Measurements from ENCODE around the gene TRUB2. TPM values are rescaled to one million over a fixed set of nuclear protein-coding genes. Genes with fewer than 3 reads are reported as not detected.

TRUB2 gene
- total and polyA plus RNA-seq, 2 of the 13 experiments (the other 11 are each of a cell fraction or from before 2014, with no cell fraction given) = 22.3 to 41.2 TPM

DNA sequence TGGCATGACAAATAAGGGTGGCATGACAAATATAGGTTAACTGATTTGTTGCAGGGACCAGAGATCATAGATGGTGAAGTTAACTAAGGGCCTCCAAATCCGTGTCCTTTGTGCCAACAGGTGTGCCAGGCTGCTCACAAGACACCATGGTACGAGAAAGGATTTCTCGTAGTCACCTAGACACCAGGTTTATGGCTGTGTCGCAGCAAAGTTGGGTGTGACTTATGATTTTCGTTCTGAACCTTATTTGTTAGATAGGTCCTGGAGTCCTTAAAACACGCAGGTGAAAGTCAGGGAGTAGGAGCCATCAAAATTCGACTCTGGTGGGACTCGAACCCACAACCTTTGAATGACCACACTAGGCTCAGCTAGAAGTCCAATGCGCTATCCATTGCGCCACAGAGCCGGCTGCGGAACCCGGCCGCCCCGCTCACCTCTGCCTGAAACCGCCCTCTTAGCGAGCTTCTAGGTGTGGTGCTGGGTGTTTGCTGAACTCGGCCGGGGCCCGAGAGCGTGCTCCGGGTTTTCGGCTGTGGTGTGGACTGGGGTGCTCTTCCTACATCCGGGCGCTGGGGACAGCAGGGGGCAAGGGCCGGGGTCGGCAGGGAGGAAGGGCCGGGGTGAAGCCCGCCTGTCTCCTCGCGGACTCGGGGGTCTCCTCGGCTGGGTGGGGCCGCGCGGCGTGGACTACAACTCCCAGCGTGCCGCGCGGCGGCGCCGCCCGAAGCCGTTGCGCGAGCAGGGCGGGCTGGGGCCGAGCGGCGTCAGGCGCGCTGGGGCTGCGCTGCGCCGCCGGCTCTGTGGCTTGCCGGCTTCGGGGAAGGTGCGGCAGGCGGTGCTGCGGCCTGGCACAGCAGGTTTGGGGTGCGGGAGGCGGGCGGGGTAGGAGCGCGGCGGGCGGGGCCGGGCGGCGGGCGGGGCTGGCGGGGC lies 17.8 kb upstream of the TRUB2 start, which contains the start of gene SLC27A4:
Gene SLC27A4, plus strand, starts transcription at position 767 of the 930 bp plus-strand sequence. CDS start 2,606 bp downstream, outside the sequence.
- BruUV-seq (replicated peaks) = no TSS peak
- H3K4me1 ChIP-seq (ENCODE audit: insufficient read depth, low read length) = peaks cover 19% of the 10 kb centered on the region
- FAIRE-seq = peak; percentile 81
- no peaks in the 10 kb centered on the region for H3K27me3 ChIP-seq (ENCODE audit: control insufficient read depth in 1 of 2, insufficient read depth in 2 of 2, low read length in 2 of 2)
- DNase-seq (ENCODE audit: low spot score) = peak; percentile 70
- H3K9me3 ChIP-seq (ENCODE audit: low read length) = no peaks in the 10 kb centered on the region
- H3K4me2 ChIP-seq (ENCODE audit: low read depth, low read length) = peak within 1 kb of the TSS; percentile 99
- peak; percentile 86 for ATAC-seq
- H3K36me3 ChIP-seq (replicated peaks in 1 of 2; ENCODE audit: control insufficient read depth in 1 of 2, insufficient read depth in 2 of 2, low read length in 2 of 2) = peaks cover 8 to 15% of the 10 kb centered on the region in 2 experiments; a peak in 4 of 5 replicates
- H4K20me1 ChIP-seq (ENCODE audit: insufficient read depth, low read length) = no peaks in the 10 kb centered on the region
- H3K79me2 ChIP-seq (ENCODE audit: insufficient read depth, low read length) = no peaks in the 10 kb centered on the region
- CTCF ChIA-PET (ENCODE audit: low intra/inter-chr PET ratio, low total read pairs) = interaction anchor here (3.3 kb wide), 1 partner anchor 44 kb away, joined by 29 read pairs; no protein-coding TSS in a partner anchor
- intact Hi-C loops (cut with micrococcal nuclease; ENCODE audit: unreplicated experiment) = loop anchor here (2.0 kb wide), 1 partner anchor 17 kb away; the partner anchor contains the start of genes COQ4 and TRUB2
- peak within 1 kb of the TSS; percentile 76 for H3K9ac ChIP-seq (ENCODE audit: insufficient read depth, low read depth, low read length)
- in situ Hi-C loops (cut with HindIII; ENCODE audit: extremely low pct_ligation_motif_present, low pct_unique_long_range_greater_than_20kb) = loop anchor here (5.0 kb wide), 1 partner anchor 43 kb away; no protein-coding TSS in a partner anchor
- peak within 1 kb of the TSS; percentile 68 for H3K27ac ChIP-seq (ENCODE audit: extremely low read length, insufficient read depth, low read length)
- POLR2A ChIA-PET = interaction anchor here (1.1 to 1.8 kb wide), 4 partner anchors 9 to 44 kb away, joined by 5 to 14 read pairs (median 8); partner anchors contain the start of gene URM1
- 41% methylated on average over 6 of the region's 75 CpGs for WGBS (ENCODE audit: low lambda C conversion rate)
- H3K4me3 ChIP-seq (replicated peaks in 1 of 3; ENCODE audit: insufficient read depth in 1 of 3, low read depth in 2 of 3, low read length in 3 of 3) = peak within 1 kb of the TSS; percentile 85 to 95 (median 87)
- peak within 1 kb of the TSS; percentile 61 for H2AFZ ChIP-seq (ENCODE audit: low read length)
- TF ChIP-seq KDM1A (CRISPR knock-in tag; IDR thresholded peaks at IDR 0.05) (0 out of 2 replicates have a peak, but pooled peaks have one; percentile 68), SAP130 (CRISPR knock-in tag; IDR thresholded peaks at IDR 0.05; ENCODE audit: low read depth) (peak; percentile 73), ZSCAN21 (CRISPR knock-in tag; IDR thresholded peaks at IDR 0.05; ENCODE audit: borderline replicate concordance) (peak; percentile 26; the same call in 1 of the 2 replicates), ZNF83 (CRISPR knock-in tag; IDR thresholded peaks at IDR 0.05; ENCODE audit: borderline replicate concordance) (peak; percentile 89; the same call in 1 of the 2 replicates), CHD4 (IDR thresholded peaks at IDR 0.05; ENCODE audit: borderline replicate concordance, low read length) (0 out of 2 replicates have a peak, but pooled peaks have one; percentile 27), ZMYM4 (CRISPR knock-in tag; IDR thresholded peaks at IDR 0.05) (peak; percentile 52; the same call in 1 of the 2 replicates), CEBPG (CRISPR knock-in tag; IDR thresholded peaks at IDR 0.05) (peak; percentile 77), KMT2B (CRISPR knock-in tag; IDR thresholded peaks at IDR 0.05) (peak; percentile 46; the same call in 1 of the 2 replicates), ZNF737 (CRISPR knock-in tag; IDR thresholded peaks at IDR 0.05; ENCODE audit: borderline replicate concordance) (no peak), ARNT2 (CRISPR knock-in tag; IDR thresholded peaks at IDR 0.05; ENCODE audit: low read depth) (peak; percentile 53), ZNF772 (CRISPR knock-in tag; IDR thresholded peaks at IDR 0.05) (no peak), ZNF251 (CRISPR knock-in tag; IDR thresholded peaks at IDR 0.05) (0 out of 2 replicates have a peak, but pooled peaks have one; percentile 56), TGIF2 (CRISPR knock-in tag; IDR thresholded peaks at IDR 0.05) (peak; percentile 46; the same call in 1 of the 2 replicates), TBX2 (CRISPR knock-in tag; IDR thresholded peaks at IDR 0.05; ENCODE audit: borderline replicate concordance) (peak; percentile 60), NCOA5 (CRISPR knock-in tag; IDR thresholded peaks at IDR 0.05) (no peak)
- TF ChIP-seq, protein P1, sequence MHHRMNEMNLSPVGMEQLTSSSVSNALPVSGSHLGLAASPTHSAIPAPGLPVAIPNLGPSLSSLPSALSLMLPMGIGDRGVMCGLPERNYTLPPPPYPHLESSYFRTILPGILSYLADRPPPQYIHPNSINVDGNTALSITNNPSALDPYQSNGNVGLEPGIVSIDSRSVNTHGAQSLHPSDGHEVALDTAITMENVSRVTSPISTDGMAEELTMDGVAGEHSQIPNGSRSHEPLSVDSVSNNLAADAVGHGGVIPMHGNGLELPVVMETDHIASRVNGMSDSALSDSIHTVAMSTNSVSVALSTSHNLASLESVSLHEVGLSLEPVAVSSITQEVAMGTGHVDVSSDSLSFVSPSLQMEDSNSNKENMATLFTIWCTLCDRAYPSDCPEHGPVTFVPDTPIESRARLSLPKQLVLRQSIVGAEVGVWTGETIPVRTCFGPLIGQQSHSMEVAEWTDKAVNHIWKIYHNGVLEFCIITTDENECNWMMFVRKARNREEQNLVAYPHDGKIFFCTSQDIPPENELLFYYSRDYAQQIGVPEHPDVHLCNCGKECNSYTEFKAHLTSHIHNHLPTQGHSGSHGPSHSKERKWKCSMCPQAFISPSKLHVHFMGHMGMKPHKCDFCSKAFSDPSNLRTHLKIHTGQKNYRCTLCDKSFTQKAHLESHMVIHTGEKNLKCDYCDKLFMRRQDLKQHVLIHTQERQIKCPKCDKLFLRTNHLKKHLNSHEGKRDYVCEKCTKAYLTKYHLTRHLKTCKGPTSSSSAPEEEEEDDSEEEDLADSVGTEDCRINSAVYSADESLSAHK (CRISPR knock-in tag; IDR thresholded peaks at IDR 0.05; ENCODE audit: borderline replicate concordance) = no peak
- TF ChIP-seq, protein P2, sequence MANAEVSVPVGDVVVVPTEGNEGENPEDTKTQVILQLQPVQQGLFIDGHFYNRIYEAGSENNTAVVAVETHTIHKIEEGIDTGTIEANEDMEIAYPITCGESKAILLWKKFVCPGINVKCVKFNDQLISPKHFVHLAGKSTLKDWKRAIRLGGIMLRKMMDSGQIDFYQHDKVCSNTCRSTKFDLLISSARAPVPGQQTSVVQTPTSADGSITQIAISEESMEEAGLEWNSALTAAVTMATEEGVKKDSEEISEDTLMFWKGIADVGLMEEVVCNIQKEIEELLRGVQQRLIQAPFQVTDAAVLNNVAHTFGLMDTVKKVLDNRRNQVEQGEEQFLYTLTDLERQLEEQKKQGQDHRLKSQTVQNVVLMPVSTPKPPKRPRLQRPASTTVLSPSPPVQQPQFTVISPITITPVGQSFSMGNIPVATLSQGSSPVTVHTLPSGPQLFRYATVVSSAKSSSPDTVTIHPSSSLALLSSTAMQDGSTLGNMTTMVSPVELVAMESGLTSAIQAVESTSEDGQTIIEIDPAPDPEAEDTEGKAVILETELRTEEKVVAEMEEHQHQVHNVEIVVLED (CRISPR knock-in tag; IDR thresholded peaks at IDR 0.05; ENCODE audit: borderline replicate concordance) = peak; percentile 94
- TF ChIP-seq, protein P3, sequence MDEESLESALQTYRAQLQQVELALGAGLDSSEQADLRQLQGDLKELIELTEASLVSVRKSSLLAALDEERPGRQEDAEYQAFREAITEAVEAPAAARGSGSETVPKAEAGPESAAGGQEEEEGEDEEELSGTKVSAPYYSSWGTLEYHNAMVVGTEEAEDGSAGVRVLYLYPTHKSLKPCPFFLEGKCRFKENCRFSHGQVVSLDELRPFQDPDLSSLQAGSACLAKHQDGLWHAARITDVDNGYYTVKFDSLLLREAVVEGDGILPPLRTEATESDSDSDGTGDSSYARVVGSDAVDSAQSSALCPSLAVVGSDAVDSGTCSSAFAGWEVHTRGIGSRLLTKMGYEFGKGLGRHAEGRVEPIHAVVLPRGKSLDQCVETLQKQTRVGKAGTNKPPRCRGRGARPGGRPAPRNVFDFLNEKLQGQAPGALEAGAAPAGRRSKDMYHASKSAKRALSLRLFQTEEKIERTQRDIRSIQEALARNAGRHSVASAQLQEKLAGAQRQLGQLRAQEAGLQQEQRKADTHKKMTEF (CRISPR knock-in tag; IDR thresholded peaks at IDR 0.05) = peak; percentile 59; the same call in 1 of the 2 replicates
